Neuronal stem cell (in vitro differentiated cells): ENCODE measurements around the gene SSBP4.
A peak's percentile ranks its signal among the peaks of the same experiment; 100 is the strongest.

Source experiments
- DNase-seq: peaks from one replicate; pipeline ENCODE4 v3.0.0-alpha.2; 2013; ENCODE audit warnings: low spot score
- H2AFZ ChIP-seq: one replicate; pipeline ENCODE4 v1.6.1; 2013; ENCODE audit warnings: mild to moderate bottlenecking, low read length, inconsistent platforms
- H2AK5ac ChIP-seq: 2 replicates; pipeline ENCODE4 v1.6.1; 2013; ENCODE audit warnings: low read depth, mild to moderate bottlenecking, inconsistent platforms, low read length, moderate library complexity, mixed read lengths
- H2BK120ac ChIP-seq: 2 replicates; pipeline ENCODE4 v1.6.1; 2013; ENCODE audit warnings: low read depth, mild to moderate bottlenecking, inconsistent platforms, low read length, moderate library complexity, mixed read lengths
- H2BK12ac ChIP-seq: one replicate; pipeline ENCODE4 v1.6.1; 2013; ENCODE audit warnings: low read length, inconsistent platforms
- H2BK15ac ChIP-seq: 2 replicates; pipeline ENCODE4 v1.6.1; 2013; ENCODE audit warnings: mild to moderate bottlenecking, low read length, inconsistent platforms, mixed read lengths
- H2BK5ac ChIP-seq: one replicate; pipeline ENCODE4 v1.6.1; 2013; ENCODE audit warnings: inconsistent platforms, mild to moderate bottlenecking, low read length, moderate library complexity
- H3K14ac ChIP-seq: one replicate; pipeline ENCODE4 v1.6.1; 2013; ENCODE audit warnings: low read length, inconsistent platforms
- H3K18ac ChIP-seq: 2 replicates; pipeline ENCODE4 v1.6.1; 2013; ENCODE audit warnings: low read length, inconsistent platforms
- H3K23ac ChIP-seq: 2 replicates; pipeline ENCODE4 v1.6.1; 2013; ENCODE audit warnings: low read depth, mild to moderate bottlenecking, mixed read lengths, low read length, inconsistent platforms; ENCODE audit not compliant: poor library complexity
- H3K27ac ChIP-seq: replicated peaks from 3 replicates; pipeline ENCODE4 v1.5.1; 2013; ENCODE audit warnings: low read length, inconsistent platforms
- H3K27me3 ChIP-seq, 3 experiments: 2 replicates each; pipeline ENCODE4 v1.6.1; 2013; ENCODE audit warnings: low read length in 3 of 3, mild to moderate bottlenecking in 2 of 3, inconsistent platforms in 1 of 3, low read depth in 1 of 3, mixed read lengths in 1 of 3, moderate library complexity in 1 of 3; ENCODE audit not compliant: control insufficient read depth in 3 of 3, insufficient read depth in 3 of 3
- H3K36me3 ChIP-seq, 2 donors: replicated peaks in 1 of 2; 2 replicates each; pipeline ENCODE4 v1.6.1; 2013; ENCODE audit warnings: low read length in 2 of 2; ENCODE audit not compliant: control insufficient read depth in 2 of 2, insufficient read depth in 2 of 2
- H3K4ac ChIP-seq: 2 replicates; pipeline ENCODE4 v1.6.1; 2013; ENCODE audit warnings: inconsistent platforms, mild to moderate bottlenecking, low read length, moderate library complexity
- H3K4me1 ChIP-seq, 2 donors: 1 replicate in 1 of 2; 2 replicates in 1 of 2; pipeline ENCODE4 v1.6.1; 2013; ENCODE audit warnings: low read length in 2 of 2, low read depth in 1 of 2; ENCODE audit not compliant: control insufficient read depth in 2 of 2, insufficient read depth in 1 of 2
- H3K4me2 ChIP-seq: one replicate; pipeline ENCODE4 v1.6.1; 2013; ENCODE audit warnings: mild to moderate bottlenecking, low read length, inconsistent platforms; ENCODE audit not compliant: insufficient read depth, poor library complexity, severe bottlenecking
- H3K4me3 ChIP-seq, 2 donors: 2 replicates each; pipeline ENCODE4 v1.5.1; 2013; ENCODE audit warnings: low read length in 2 of 2, mild to moderate bottlenecking in 2 of 2, inconsistent platforms in 1 of 2, moderate library complexity in 1 of 2
- H3K79me1 ChIP-seq: one replicate; pipeline ENCODE4 v1.6.1; 2013; ENCODE audit warnings: low read depth, mild to moderate bottlenecking, inconsistent platforms, low read length, moderate library complexity
- H3K9ac ChIP-seq: one replicate; pipeline ENCODE4 v1.6.1; 2013; ENCODE audit warnings: mild to moderate bottlenecking, low read depth, low read length, inconsistent platforms; ENCODE audit not compliant: poor library complexity
- H3K9me3 ChIP-seq, 2 donors: replicated peaks in 1 of 2; 2 replicates each; pipeline versions ENCODE3 to v1.6.1; 2013; ENCODE audit warnings: low read length in 2 of 2, mild to moderate bottlenecking in 2 of 2, inconsistent platforms in 1 of 2, low read depth in 1 of 2, mixed read lengths in 1 of 2, moderate library complexity in 1 of 2; ENCODE audit not compliant: control insufficient read depth in 2 of 2, insufficient read depth in 1 of 2
- H4K8ac ChIP-seq: one replicate; pipeline ENCODE4 v1.6.1; 2013; ENCODE audit warnings: low read depth, mild to moderate bottlenecking, inconsistent platforms, low read length, moderate library complexity
- H4K91ac ChIP-seq: one replicate; pipeline ENCODE4 v1.6.1; 2013; ENCODE audit warnings: low read length, low read depth, mild to moderate bottlenecking, inconsistent platforms; ENCODE audit not compliant: poor library complexity
- WGBS, 2 donors: extraction: QIAGEN DNeasy Blood & Tissue Kit; methylation state at CpG; one replicate each; pipeline ENCODE4 v1.1.7; 2013; ENCODE audit warnings: missing lambda C conversion rate in 2 of 2, mixed read lengths in 1 of 2; ENCODE audit not compliant: insufficient read length in 2 of 2, insufficient replicate concordance in 1 of 2; ENCODE audit errors: extremely low coverage in 2 of 2; 5-methylcytosine and 5-hydroxymethylcytosine counted together

SSBP4 gene

GRCh38 chr19:18469069-18469846, 50.1 kb downstream of the SSBP4 start:
- no peak overlapping the region for H4K91ac ChIP-seq
- H2BK120ac ChIP-seq, result no peak overlapping the region
- no peak overlapping the region for H3K4ac ChIP-seq
- no peak overlapping the region for H2BK5ac ChIP-seq
- no peaks in the 10 kb centered on the region for H3K27me3 ChIP-seq
- peak overlapping the region; percentile 85 for H3K23ac ChIP-seq
- no peak overlapping the region for H2BK12ac ChIP-seq
- no peaks in the 10 kb centered on the region for H3K9me3 ChIP-seq
- H3K4me1 ChIP-seq, result peaks cover 5 to 12% of the 10 kb centered on the region in 2 donors
- H3K36me3 ChIP-seq, result peaks cover 0 to 2% of the 10 kb centered on the region in 2 donors
- H3K4me3 ChIP-seq, result no peak overlapping the region
- H2AFZ ChIP-seq, result no peak overlapping the region
- peak overlapping the region; percentile 45 for H3K18ac ChIP-seq
- no peak overlapping the region for H3K4me2 ChIP-seq
- no peak for DNase-seq
- no peak overlapping the region for H3K27ac ChIP-seq
- peaks cover 8% of the 10 kb centered on the region for H3K79me1 ChIP-seq
- H3K14ac ChIP-seq, result no peak overlapping the region
- H3K9ac ChIP-seq, result peak overlapping the region; percentile 50
- peak overlapping the region; percentile 74 for H2AK5ac ChIP-seq
- H2BK15ac ChIP-seq, result peak overlapping the region; percentile 49
- H4K8ac ChIP-seq, result peak overlapping the region; percentile 6
- no CpG with 5 or more reads among the region's 28 CpGs for WGBS, 2 donors

GRCh38 chr19:18470787-18471186, 51.6 kb downstream of the SSBP4 start:
- no peak overlapping the region for H3K4ac ChIP-seq
- H2BK12ac ChIP-seq, result no peak overlapping the region
- H4K91ac ChIP-seq, result no peak overlapping the region
- H3K4me1 ChIP-seq, result peaks cover 5 to 13% of the 10 kb centered on the region in 2 donors
- H2BK5ac ChIP-seq, result no peak overlapping the region
- H2BK15ac ChIP-seq, result no peak overlapping the region
- H3K36me3 ChIP-seq, result no peaks in the 10 kb centered on the region
- H3K23ac ChIP-seq, result no peak overlapping the region
- H3K14ac ChIP-seq, result no peak overlapping the region
- H3K4me2 ChIP-seq, result no peak overlapping the region
- no peak overlapping the region for H2AFZ ChIP-seq
- WGBS, 2 donors, result no CpG with 5 or more reads among the region's 2 CpGs
- H3K9ac ChIP-seq, result no peak overlapping the region
- no peak overlapping the region for H3K27ac ChIP-seq
- H3K4me3 ChIP-seq, result no peak overlapping the region
- no peaks in the 10 kb centered on the region for H3K9me3 ChIP-seq
- H2AK5ac ChIP-seq, result no peak overlapping the region
- H4K8ac ChIP-seq, result no peak overlapping the region
- peaks cover 6% of the 10 kb centered on the region for H3K79me1 ChIP-seq
- no peak overlapping the region for H2BK120ac ChIP-seq
- no peak for DNase-seq
- no peaks in the 10 kb centered on the region for H3K27me3 ChIP-seq
- no peak overlapping the region for H3K18ac ChIP-seq

- Histone ChIP-seq H2BK12ac (no peak overlapping the region), H3K18ac (no peak overlapping the region), H2BK5ac (no peak overlapping the region), H3K4me3 (no peak overlapping the region), H3K4me2 (no peak overlapping the region), H2BK120ac (no peak overlapping the region), H3K23ac (peak overlapping the region; percentile 62), H3K36me3 (no peaks in the 10 kb centered on the region), H2AK5ac (no peak overlapping the region), H4K8ac (no peak overlapping the region), H3K4me1 (peaks cover 5 to 13% of the 10 kb centered on the region in 2 donors), H3K27me3 (no peaks in the 10 kb centered on the region), H3K4ac (no peak overlapping the region), H2AFZ (no peak overlapping the region), H2BK15ac (no peak overlapping the region), H3K79me1 (peaks cover 10% of the 10 kb centered on the region), H3K27ac (no peak overlapping the region), H4K91ac (no peak overlapping the region), H3K9ac (no peak overlapping the region), H3K9me3 (peaks cover 0 to 5% of the 10 kb centered on the region in 2 donors), H3K14ac (no peak overlapping the region)
- WGBS, 2 donors, result no CpG with 5 or more reads among the region's 8 CpGs
- no peak for DNase-seq
Observed at GRCh38 chr19:18473003-18473705, 54.0 kb downstream of the SSBP4 start.

- Histone ChIP-seq H3K36me3 (no peaks in the 10 kb centered on the region), H2BK120ac (no peak overlapping the region), H2BK12ac (no peak overlapping the region), H3K4me2 (no peak overlapping the region), H2BK5ac (no peak overlapping the region), H3K27ac (no peak overlapping the region), H3K27me3 (no peaks in the 10 kb centered on the region), H3K9me3 (peaks cover 0 to 5% of the 10 kb centered on the region in 2 donors), H3K18ac (no peak overlapping the region), H4K91ac (no peak overlapping the region), H3K4me3 (no peak overlapping the region), H4K8ac (no peak overlapping the region), H3K79me1 (peaks cover 13% of the 10 kb centered on the region), H2BK15ac (no peak overlapping the region), H3K23ac (no peak overlapping the region), H3K14ac (no peak overlapping the region), H3K4ac (no peak overlapping the region), H3K4me1 (peaks cover 5 to 13% of the 10 kb centered on the region in 2 donors), H2AK5ac (no peak overlapping the region), H3K9ac (no peak overlapping the region), H2AFZ (no peak overlapping the region)
- DNase-seq, result no peak
- WGBS, 2 donors, result no CpG with 5 or more reads among the region's 8 CpGs
Observed at GRCh38 chr19:18473706-18474087, 54.5 kb downstream of the SSBP4 start.
